A673 (cell line): ENCODE data around the gene NETO2. TPM values are rescaled to one million over a fixed set of nuclear protein-coding genes. Genes with fewer than 3 reads are reported as not detected.
A peak's percentile ranks its signal among the peaks of the same experiment; 100 is the strongest.

Source experiments
- BruUV-seq: library from RNA; stranded (reverse); fragments of 400-500 nt; replicated peaks from 2 replicates; lab custom pipeline; 2021; lab: Mats Ljungman, UMichigan
- CTCF ChIA-PET: fragments of 300-600 bp; sonication (Branson Sonifier 250); formaldehyde crosslinking; loops from one replicate; lab custom pipeline; 2022; ENCODE audit warnings: antibody characterized with exemption; lab: Charles Lee
- POLR2A ChIA-PET: fragments of 300-600 bp; sonication (Branson Sonifier 250); formaldehyde crosslinking; loops from one replicate; lab custom pipeline; 2022; ENCODE audit warnings: antibody characterized with exemption; ENCODE audit not compliant: low non-redundant PET; lab: Charles Lee
- DNase-seq: peaks from one replicate; pipeline ENCODE4 v3.0.0-alpha.2; 2015; ENCODE audit warnings: low spot score
- H3K27ac ChIP-seq: fragments of 200-600 bp; sonication (generic); 2 replicates; pipeline ENCODE4 v1.5.1; 2016; ENCODE audit warnings: mixed run types, low read depth, mild to moderate bottlenecking, mixed read lengths, antibody characterized with exemption, low read length; ENCODE audit not compliant: poor library complexity, severe bottlenecking
- H3K27me3 ChIP-seq: fragments of 200-600 bp; sonication (generic); replicated peaks from 2 replicates; pipeline ENCODE4 v1.6.1; 2017; ENCODE audit warnings: mixed run types, low read depth, mild to moderate bottlenecking, mixed read lengths, antibody characterized with exemption, low read length; ENCODE audit not compliant: insufficient read depth, poor library complexity
- H3K36me3 ChIP-seq: fragments of 200-600 bp; sonication (generic); 2 replicates; pipeline ENCODE4 v1.6.1; 2016; ENCODE audit warnings: mixed run types, mild to moderate bottlenecking, mixed read lengths, antibody characterized with exemption, low read length; ENCODE audit not compliant: insufficient read depth, poor library complexity, severe bottlenecking
- H3K4me1 ChIP-seq: fragments of 200-600 bp; sonication (generic); 2 replicates; pipeline ENCODE4 v1.6.1; 2017; ENCODE audit warnings: mixed run types, mild to moderate bottlenecking, mixed read lengths, antibody characterized with exemption, low read length; ENCODE audit not compliant: insufficient read depth, poor library complexity, severe bottlenecking
- H3K4me3 ChIP-seq: fragments of 200-600 bp; sonication (generic); 2 replicates; pipeline ENCODE4 v1.5.1; 2016; ENCODE audit warnings: low read depth, mixed run types, mild to moderate bottlenecking, mixed read lengths, low read length; ENCODE audit not compliant: poor library complexity, severe bottlenecking
- H3K9me3 ChIP-seq: fragments of 200-600 bp; sonication (generic); 2 replicates; pipeline ENCODE4 v1.6.1; 2016; ENCODE audit warnings: mixed run types, low read depth, mild to moderate bottlenecking, mixed read lengths, antibody characterized with exemption, low read length; ENCODE audit not compliant: poor library complexity, severe bottlenecking
- EZH2 ChIP-seq: fragments of 200-600 bp; sonication (generic); IDR thresholded peaks from 2 replicates; pipeline ENCODE4 v1.6.1; 2017; ENCODE audit warnings: borderline replicate concordance, low read depth, mild to moderate bottlenecking, mixed read lengths, antibody characterized with exemption, low read length; ENCODE audit not compliant: poor library complexity, severe bottlenecking
- intact Hi-C: fragments of 100-400 bp; cut with micrococcal nuclease; formaldehyde crosslinking; loops from one replicate; pipeline ENCODE4 v1.10.0; 2022; ENCODE audit not compliant: unreplicated experiment
- total RNA-seq: library from RNA; stranded (reverse); gene quantifications from 2 replicates; pipeline ENCODE4 v1.2.3, GENCODE V29; 2021
- TF ChIP-seq, protein P1 (sequence below): fragments of 300-800, 200-600 bp; sonication (generic); conservative IDR thresholded peaks from 2 replicates; pipeline ENCODE4 v1.5.1; 2017; ENCODE audit warnings: low read depth, mild to moderate bottlenecking, antibody characterized with exemption, low read length, moderate library complexity, mixed read lengths

Gene NETO2
- total RNA-seq, 1 experiment from 2014 or later, result 68.7 TPM

DNA sequence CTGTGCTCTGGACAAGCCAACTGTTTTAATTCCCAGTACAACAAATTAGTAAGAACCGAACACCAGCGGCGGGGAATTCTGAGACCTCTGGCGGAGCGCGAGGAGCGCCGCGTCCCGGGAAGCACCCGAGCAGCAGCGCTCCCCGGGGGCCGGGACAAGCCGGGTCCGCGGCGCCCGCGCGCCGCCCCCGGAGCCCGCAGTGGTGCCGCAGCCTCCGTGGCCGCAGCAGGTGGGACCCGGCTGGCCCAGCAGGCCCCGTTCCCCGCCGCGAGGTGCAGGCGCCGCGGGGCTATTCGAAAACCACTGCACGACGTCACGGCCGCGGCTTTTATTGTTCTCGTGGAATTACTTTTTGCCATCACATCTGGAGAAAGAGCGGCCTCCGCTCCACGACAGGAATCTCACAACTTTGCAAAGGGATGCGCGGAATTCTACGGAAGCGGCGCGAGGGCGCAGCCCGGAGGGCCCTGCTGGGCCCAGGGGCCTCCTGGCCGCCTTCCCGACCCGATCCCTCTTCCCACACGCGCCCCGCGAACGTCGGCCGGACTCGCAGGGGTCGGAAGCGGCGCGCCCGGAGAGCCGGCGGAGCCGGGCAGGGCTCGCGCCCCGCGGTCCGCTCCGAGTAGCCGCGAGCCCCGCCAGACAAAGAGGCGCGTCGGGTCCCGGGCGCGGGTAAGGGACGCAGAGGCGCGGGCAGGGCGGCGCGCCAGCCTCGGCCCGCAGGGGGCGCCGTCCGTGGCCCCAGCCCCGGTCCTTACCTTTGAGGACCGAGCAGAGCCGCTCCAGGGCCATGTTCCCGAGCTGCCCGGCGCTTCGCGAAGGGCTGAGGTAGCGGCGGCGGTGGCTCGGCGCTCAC, 696 bp downstream of the NETO2 start:
- Histone ChIP-seq H3K27me3 (peaks cover 15% of the 10 kb centered on the region), H3K4me3 (peak overlapping the region; percentile 63), H3K9me3 (no peaks in the 10 kb centered on the region), H3K4me1 (peaks cover 4% of the 10 kb centered on the region), H3K36me3 (no peaks in the 10 kb centered on the region), H3K27ac (no peak overlapping the region)
- CTCF ChIA-PET, result interaction anchor here (0.8 to 1.2 kb wide), 3 partner anchors 105 to 980 kb away, joined by 3 to 4 read pairs (median 3); partner anchors contain the start of gene DNAJA2
- no TSS peak for BruUV-seq
- POLR2A ChIA-PET, result no interaction called here
- intact Hi-C loops, result loop anchor here (2.0 to 10.0 kb wide), 6 partner anchors 106 to 1014 kb away; partner anchors contain the start of genes ITFG1 and PHKB
- peak; percentile 43 for TF ChIP-seq EZH2
- TF ChIP-seq, protein P1, sequence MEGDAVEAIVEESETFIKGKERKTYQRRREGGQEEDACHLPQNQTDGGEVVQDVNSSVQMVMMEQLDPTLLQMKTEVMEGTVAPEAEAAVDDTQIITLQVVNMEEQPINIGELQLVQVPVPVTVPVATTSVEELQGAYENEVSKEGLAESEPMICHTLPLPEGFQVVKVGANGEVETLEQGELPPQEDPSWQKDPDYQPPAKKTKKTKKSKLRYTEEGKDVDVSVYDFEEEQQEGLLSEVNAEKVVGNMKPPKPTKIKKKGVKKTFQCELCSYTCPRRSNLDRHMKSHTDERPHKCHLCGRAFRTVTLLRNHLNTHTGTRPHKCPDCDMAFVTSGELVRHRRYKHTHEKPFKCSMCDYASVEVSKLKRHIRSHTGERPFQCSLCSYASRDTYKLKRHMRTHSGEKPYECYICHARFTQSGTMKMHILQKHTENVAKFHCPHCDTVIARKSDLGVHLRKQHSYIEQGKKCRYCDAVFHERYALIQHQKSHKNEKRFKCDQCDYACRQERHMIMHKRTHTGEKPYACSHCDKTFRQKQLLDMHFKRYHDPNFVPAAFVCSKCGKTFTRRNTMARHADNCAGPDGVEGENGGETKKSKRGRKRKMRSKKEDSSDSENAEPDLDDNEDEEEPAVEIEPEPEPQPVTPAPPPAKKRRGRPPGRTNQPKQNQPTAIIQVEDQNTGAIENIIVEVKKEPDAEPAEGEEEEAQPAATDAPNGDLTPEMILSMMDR, result peak; percentile 43; the same call in 1 of the 2 replicates
- DNase-seq, result peak; percentile 81

DNA sequence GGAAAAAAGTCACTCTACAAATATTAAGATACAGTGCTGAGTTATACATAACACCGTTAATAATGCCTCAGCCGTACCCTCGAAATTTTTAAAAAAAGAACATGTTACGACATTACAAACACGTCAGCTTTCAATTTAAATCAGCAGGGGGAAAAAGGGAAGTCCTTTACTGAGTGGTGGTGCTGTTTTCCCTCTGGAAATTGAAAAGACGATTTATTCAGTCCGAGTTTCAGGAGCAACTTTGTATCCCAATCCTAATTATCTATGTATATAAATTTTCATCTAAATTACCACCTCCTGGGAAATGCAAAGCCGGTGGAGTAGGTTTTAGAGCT, 1.3 kb downstream of the NETO2 start:
- H3K9me3 ChIP-seq, result no peaks in the 10 kb centered on the region
- peaks cover 4% of the 10 kb centered on the region for H3K4me1 ChIP-seq
- ChIA-PET CTCF (interaction anchor here (0.8 to 1.5 kb wide), 3 partner anchors 105 to 981 kb away, joined by 3 to 6 read pairs (median 3); partner anchors contain the start of gene DNAJA2), POLR2A (interaction anchor here (0.5 to 0.6 kb wide), 2 partner anchors 967 to 990 kb away, joined by 3 read pairs; no protein-coding TSS in a partner anchor)
- no TSS peak for BruUV-seq
- intact Hi-C loops, result loop anchor here (2.0 to 10.0 kb wide), 6 partner anchors 106 to 1014 kb away; partner anchors contain the start of genes ITFG1 and PHKB
- no peak for TF ChIP-seq EZH2
- TF ChIP-seq, protein P1, result no peak
- peaks cover 15% of the 10 kb centered on the region for H3K27me3 ChIP-seq
- peak; percentile 60 for DNase-seq
- no peaks in the 10 kb centered on the region for H3K36me3 ChIP-seq
- H3K4me3 ChIP-seq, result peak overlapping the region; percentile 63
- H3K27ac ChIP-seq, result no peak overlapping the region

DNA sequence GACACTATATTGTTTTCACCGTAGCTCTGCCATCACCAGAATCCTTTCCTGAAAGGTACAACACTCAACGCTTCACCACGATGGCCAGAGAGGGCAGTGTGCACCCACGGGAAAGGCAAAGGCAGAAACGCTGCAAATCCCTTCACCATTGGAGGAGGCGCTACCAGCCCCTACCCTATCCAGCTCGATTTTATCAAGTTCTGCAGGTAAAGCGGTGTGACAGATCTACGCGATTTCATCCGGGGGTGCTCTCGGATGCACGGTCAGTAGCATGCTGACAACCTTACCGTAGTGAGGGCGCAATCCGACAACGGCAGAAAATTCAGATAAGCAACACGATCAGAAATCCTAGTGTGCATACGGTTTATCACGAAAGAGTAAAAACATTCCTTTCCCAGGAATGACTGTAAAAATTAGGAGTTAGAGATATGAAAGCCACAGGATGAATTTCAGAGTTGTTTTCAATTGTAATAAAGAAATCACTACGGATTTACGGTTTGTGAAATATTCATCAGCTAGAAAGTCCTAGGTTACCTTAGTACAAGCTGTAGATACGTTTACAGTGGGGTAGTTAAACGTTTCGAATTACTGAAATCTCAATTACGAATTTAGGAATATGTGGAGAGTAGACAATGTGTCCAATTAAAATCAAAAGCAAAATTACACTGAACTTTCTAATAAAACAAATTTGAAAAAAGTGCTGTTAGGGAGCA, 1.8 kb downstream of the NETO2 start:
- peaks cover 15% of the 10 kb centered on the region for H3K27me3 ChIP-seq
- H3K27ac ChIP-seq, result no peak overlapping the region
- DNase-seq, result peak; percentile 92
- H3K36me3 ChIP-seq, result no peaks in the 10 kb centered on the region
- no peaks in the 10 kb centered on the region for H3K9me3 ChIP-seq
- ChIA-PET CTCF (interaction anchor here (0.7 to 1.5 kb wide), 8 partner anchors 104 to 1023 kb away, joined by 3 to 8 read pairs (median 3); partner anchors contain the start of gene DNAJA2), POLR2A (interaction anchor here (0.5 to 0.6 kb wide), 2 partner anchors 967 to 991 kb away, joined by 3 read pairs; no protein-coding TSS in a partner anchor)
- intact Hi-C loops, result loop anchor here (2.0 to 10.0 kb wide), 6 partner anchors 105 to 1015 kb away; partner anchors contain the start of genes ITFG1 and PHKB
- TSS peak; percentile 50 for BruUV-seq
- H3K4me1 ChIP-seq, result peaks cover 4% of the 10 kb centered on the region
- H3K4me3 ChIP-seq, result peak overlapping the region; percentile 63
- no peak for TF ChIP-seq EZH2
- TF ChIP-seq, protein P1, result peak; percentile 97
